Measurements from ENCODE around the gene SLX1B.
"Not testable (repeated sequence)": the region's sequence is repeated elsewhere in the genome, so short reads cannot be mapped to it uniquely, and the experiment has no call there.

SLX1B gene

DNA sequence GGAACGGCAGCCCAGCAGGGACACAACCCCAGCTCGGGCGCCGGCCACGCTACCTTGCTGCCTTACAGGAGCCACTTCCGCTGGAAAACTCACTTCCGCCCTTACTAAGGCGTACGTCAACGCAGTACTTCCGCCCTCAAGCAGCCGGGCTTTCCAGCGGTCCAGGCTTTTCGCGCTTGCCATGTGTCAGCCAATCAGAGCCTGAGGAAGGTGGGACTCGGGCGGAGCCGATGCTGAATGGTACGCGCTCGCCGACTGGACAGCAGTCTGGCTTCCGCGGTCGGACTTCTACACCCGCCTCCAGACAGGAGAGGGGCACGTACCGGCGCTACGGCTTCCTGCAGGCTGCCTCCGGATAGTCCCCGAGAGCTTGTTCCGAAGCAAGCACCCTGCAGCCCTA, at the start of gene SLX1B, which contains the start of gene BOLA2:
Gene SLX1B (plus strand): TSS at position 265 of the 400 bp plus-strand sequence.
Gene BOLA2 (minus strand): TSS at position 83 of the 400 bp plus-strand sequence. CDS start 98 bp downstream, outside the sequence.
- not testable (repeated sequence) for DNase-seq (ENCODE audit: low spot score); H3K27ac ChIP-seq; H3K4me3 ChIP-seq

DNA sequence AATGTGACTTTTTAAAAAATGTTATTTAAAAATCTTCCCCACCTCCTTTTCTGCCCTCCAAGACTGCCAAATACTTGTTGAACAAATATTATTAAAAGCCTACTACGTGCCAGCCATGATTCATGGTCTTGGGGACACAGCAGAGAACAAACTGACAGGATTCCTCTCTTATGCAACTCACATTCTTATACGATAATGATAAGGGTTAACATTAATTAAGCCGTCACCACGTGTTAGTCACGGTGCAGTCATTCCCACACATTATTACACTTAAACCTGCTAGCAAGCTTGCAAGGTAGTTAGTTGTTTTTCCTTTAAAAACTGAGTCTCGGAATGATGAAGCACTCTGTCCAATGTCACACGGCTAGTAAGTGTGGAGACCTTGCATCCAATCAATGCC, 49.1 kb upstream of the SLX1B start:
- DNase-seq (ENCODE audit: low spot score); H3K27ac ChIP-seq: not testable (repeated sequence)

DNA sequence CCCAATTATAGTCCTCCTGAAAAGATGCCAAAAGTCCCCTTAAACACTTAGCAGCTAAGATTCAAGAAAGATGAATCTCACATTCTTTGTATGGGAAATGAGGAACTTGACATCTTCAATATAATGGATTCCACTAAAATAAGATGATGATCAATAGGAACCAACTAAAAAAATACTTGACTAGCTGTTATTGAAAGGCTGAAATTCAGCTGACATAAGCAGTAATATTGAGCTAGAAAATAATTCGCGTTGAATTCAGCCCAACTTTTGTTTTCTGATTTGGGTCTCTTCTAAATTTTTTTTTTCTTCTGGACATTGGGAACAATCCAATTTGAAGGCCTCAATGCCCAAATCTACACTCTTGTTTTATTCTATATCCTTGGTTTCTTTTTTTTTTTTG, 30.7 kb upstream of the SLX1B start:
- not testable (repeated sequence) for DNase-seq (ENCODE audit: low spot score); H3K4me3 ChIP-seq; H3K27ac ChIP-seq

More for the DNA sequence above, 49.1 kb upstream of the SLX1B start:
- not testable (repeated sequence) for H3K4me3 ChIP-seq

DNA sequence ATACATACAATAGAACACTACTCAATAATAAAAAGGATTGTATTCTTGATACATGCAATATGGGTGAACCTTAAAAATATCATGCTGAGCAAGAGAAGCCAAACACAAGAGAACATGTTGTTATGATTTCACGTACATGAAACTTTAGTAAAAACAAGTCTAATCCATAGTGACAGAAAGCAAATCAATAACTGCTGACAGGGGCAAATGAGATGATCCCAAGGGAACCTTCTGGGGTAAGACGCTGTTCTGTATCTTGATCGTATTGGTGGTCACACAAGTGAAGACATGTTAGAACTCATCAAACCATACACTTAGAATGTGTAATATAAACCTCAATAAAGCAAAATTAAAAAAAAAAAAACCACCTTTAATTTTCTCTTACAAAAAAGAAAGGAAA, 28.9 kb upstream of the SLX1B start:
- not testable (repeated sequence) for DNase-seq (ENCODE audit: low spot score); H3K27ac ChIP-seq; H3K4me3 ChIP-seq

DNA sequence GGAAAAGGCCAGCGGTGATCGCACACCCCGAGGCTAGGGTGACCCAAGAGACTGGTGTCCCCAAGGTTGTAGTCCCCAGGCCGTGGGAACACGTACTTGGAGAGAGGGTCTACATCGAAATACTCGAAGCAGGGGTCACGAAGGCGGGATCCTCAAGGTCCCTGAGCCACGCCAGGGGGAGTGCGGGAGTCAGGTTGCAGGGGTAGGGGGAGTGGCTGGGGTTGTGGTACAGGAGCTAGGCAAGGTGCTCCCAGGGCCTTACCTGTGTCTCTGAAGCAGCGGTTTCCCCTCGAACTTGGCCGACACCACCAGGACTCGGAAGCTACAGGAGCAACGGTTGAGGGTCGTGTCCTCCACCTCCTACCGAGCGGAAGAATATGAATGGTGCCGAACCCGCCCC, 579 bp upstream of the SLX1B start:
- not testable (repeated sequence) for H3K27ac ChIP-seq; H3K4me3 ChIP-seq; DNase-seq (ENCODE audit: low spot score)

DNA sequence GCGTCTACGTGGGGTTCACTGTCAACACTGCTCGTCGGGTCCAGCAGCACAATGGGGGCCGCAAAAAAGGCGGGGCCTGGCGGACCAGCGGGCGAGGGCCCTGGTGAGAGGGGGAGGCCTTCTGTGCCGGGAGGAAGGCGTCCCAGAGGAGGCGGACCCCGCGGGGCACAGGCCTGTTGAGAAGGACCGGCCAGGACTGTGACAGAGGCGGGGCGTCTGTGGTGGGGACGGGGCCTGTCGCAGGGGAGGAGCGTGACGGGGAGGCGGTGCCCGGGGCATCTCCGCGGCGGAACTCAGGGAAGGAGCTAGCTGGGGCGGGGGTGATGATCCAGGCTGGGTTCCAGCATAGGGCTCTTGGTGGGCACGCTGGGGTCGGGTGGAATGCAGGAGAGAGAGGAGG, 495 bp downstream of the SLX1B start:
- not testable (repeated sequence) for H3K27ac ChIP-seq; DNase-seq (ENCODE audit: low spot score); H3K4me3 ChIP-seq

DNA sequence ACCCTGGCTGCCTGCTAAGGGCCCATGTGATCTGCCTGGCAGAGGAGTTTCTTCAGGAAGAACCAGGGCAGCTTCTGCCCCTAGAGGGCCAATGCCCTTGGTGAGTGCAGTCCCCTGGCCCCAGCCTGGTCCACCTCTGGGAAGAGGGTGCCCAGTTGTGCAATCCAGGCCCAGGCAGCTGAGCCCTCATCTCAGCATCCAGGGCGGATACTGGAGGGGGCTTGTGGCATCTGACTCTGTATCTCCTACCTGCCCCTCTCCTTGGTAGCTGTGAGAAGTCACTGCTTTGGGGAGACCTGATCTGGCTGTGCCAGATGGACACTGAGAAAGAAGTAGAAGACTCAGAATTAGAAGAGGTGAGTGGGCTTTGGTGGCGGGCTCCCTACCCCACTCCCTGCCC, 3.3 kb downstream of the SLX1B start:
- not testable (repeated sequence) for H3K27ac ChIP-seq; H3K4me3 ChIP-seq; DNase-seq (ENCODE audit: low spot score)

DNA sequence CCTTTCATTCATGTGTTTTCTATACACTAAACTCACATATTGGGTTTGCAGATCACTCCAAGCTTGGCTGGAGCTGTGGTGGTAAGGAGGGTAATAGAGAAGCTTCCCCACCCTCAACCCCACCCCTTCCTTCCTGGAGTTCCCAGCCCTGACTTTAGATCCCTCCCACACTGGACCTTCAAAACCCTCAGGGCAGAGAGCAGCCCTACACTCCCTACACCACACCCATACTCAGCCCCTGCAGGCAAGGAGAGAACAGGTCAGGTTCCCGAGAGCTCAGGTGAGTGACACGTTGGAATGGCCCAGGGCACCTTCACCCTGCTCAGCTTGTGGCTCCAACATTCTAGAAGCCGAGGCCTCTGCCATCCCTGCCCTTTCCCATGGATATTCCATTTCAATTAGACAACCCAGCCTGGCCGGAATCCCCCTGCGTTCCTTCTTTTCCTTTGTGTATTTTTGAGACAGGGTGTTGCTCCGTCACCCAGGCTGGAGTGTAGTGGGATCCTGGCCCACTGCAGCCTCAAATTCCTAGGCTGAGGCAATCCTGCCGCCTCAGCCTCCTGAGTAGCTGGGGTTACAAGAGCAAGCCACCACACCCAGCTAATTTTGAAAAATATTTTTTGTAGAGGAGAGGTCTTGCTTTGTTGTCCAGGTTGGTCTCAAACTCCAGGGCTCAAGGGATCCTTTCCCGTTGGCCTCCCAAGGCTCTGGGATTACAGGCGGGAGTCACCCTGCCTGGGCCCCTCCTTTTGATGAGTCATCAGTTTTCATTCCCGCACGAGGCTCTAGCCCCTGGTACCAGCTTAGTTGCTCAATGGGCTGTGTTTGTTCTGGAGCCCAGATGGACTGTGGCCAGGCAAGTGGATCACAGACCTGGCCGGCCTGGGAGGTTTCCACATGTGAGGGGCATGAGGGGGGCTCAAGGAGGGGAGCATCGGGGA, 5.6 kb downstream of the SLX1B start, which contains the start of gene SULT1A4:
Gene SULT1A4 (plus strand): TSS at position 208 of the 941 bp plus-strand sequence. CDS start 1,473 bp downstream, outside the sequence.
- not testable (repeated sequence) for DNase-seq (ENCODE audit: low spot score); H3K4me3 ChIP-seq; H3K27ac ChIP-seq

DNA sequence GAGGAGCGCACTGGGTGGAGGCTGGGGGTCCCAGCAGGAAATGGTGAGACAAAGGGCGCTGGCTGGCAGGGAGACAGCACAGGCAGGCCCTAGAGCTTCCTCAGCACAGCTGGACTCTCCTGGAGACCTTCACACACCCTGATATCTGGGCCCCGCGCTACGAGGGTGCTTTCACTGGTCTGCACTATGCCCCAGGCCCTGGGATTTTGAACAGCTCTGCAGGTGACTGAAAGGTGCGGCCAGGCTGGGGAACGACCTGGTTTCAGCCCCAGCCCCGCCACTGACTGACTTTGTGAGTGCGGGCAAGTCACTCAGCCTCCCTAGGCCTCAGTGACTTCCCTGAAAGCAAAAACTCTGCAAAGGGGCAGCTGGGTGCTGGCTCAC, 6.3 kb downstream of the SLX1B start:
- DNase-seq (ENCODE audit: low spot score); H3K4me3 ChIP-seq; H3K27ac ChIP-seq: not testable (repeated sequence)

DNA sequence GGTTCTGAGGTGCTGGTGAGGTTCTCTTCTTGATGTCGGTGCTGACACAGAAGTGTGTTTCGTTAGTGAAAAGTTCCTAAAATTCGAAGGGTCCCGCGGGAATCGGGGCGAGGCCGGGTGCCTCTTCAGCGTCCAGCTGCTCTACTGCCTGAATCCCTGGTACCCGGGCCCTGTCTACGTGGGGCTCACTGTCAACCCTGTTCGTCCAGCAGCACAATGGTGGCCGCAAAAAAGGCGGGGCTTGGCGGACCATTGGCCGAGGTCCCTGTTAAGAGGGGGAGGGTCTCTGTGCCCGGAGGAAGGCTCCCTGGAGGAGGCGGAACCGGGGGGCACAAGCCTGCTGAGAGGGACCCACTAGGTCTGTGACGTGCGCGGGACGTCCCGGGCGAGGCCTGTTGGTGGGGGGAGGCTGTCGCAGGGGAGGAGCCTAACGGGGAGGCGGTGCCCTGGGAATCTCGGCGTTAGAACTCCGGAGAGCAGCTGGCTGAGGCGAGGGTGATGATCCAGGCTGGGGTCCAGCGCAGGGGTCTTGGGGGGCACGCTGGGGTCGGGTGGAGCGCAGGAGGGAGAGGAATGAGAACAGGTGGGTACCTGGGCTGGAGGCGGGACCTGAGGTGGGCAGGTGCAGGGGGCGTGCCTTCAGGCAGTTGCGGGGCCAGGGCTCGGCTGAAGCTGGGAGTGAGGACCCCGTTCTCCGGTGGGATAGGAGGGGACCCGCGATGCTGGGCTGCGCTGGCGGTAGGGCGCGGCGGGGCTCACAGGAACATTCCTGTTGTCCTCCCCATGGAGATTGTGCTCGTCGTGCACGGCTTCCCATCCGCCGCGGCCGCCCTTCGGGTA, 11.9 kb downstream of the SLX1B start:
- H3K27ac ChIP-seq: not testable (repeated sequence)

DNA sequence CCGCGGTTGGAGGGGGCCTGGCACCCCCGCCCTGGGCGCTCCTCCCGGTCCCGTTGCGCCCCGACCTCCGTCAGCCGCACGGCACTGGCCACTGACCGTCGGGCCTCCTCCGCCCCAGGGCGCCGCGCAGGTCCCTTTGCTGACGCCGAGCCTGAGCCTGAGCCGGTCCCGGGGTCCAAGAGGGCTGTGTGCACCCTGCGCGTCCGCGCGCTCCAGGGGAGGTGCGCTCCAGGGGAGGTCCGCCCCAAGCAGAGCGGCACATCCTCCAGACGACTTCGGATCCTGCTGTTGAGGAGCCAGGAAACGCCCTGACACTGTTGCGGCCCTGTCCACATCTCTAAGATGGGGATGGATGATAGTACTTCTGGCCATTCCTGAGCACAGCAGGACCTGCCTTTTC, 12.6 kb downstream of the SLX1B start:
- DNase-seq (ENCODE audit: low spot score); H3K27ac ChIP-seq; H3K4me3 ChIP-seq: not testable (repeated sequence)

More for the DNA sequence above, 11.9 kb downstream of the SLX1B start:
- H3K4me3 ChIP-seq; DNase-seq (ENCODE audit: low spot score): not testable (repeated sequence)

DNA sequence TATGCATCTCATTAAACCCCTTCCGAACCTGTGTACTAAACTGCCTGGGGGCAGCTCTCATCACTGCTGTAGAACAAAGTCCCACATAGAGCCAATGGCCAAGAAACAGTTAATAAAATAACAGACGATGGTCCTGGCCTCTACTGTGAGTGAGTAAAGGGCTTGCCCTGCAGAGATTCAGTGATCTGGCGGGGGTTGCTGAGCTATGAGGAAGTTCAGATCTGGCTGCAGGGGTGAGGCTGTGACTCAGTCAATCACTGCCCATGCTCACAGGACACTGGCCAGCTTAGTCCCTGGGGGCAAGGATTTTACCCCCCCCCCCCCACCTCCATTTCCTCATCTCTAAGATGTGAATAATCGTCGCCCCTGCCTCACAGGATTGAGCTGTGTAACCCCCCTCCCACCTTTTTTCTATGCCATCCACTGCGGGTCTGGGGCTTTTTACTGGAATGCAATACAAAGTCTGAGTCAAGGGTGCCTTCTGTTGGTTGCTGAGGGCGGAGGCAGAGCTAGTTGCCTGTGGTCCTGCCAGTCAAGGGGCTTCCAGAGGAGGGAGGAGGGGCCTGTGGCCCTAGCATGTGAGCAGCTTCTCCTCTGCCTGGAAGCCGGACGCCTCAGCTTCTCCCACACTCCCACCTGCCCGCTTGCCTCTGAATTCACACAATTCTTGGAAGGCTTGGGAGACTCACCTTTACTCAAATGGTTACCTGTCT, 13.5 kb downstream of the SLX1B start:
- not testable (repeated sequence) for H3K27ac ChIP-seq; DNase-seq (ENCODE audit: low spot score); H3K4me3 ChIP-seq

DNA sequence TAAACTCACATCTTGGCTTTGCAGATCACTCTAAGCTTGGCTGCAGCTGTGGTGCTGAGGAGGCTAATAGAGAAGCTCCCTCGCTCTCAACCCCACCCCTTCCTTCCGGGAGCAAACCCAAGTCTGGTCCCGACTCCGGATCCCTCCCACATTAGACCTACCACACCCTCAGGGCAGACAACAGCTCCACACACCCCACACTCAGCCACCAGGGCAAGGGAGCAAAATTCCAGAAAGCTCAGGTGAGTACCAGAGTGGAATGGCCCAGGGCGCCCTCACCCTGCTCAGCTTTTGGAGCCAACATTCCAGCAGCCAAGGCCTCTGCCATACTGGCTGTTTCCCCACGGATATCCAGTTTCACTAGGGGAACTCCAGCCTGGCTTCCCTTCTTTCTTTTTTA, 15.3 kb downstream of the SLX1B start:
- peak overlapping the region; percentile 47 for H3K4me3 ChIP-seq
- peak overlapping the region in 1 of 2 donors; percentile 79 for H3K27ac ChIP-seq
- DNase-seq (ENCODE audit: low spot score): not testable (repeated sequence)

DNA sequence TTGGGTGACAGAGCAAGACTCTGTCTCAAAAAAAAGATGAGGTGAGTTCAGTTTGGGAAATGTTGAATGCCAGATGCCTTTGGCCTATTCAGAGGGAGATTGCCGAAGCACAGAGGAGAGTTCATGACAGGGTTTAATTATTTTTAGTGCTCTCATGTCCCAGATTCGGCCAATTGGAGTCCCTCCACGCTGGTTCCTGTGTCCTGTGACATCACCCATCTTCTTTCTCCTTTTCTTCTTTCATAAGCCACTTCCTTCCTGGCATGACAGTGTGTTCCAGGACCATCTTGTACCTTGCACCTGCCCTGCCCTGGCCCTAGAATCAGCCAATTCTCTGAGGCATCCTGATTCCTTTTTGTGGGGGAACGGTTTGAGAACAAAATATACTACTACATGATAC, 17.7 kb downstream of the SLX1B start:
- not testable (repeated sequence) for H3K27ac ChIP-seq; DNase-seq (ENCODE audit: low spot score); H3K4me3 ChIP-seq

DNA sequence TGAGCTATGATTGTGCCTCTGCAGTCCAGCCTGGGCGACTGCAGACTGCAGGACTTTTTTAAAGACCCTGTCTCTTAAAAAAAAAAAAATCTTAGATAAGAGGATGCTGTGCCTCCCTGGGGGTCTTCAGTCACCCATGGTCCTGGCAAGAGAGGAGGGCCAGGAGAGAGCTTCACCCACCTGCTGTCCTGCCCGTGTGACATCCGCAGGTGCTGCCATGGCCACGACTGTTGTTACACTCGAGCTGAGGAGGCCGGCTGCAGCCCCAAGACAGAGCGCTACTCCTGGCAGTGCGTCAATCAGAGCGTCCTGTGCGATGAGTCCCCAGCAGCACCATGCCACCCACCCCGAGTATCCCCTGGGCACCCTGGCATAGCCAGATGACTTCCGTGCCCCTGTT, 27.9 kb downstream of the SLX1B start:
- not testable (repeated sequence) for H3K27ac ChIP-seq; DNase-seq (ENCODE audit: low spot score); H3K4me3 ChIP-seq

DNA sequence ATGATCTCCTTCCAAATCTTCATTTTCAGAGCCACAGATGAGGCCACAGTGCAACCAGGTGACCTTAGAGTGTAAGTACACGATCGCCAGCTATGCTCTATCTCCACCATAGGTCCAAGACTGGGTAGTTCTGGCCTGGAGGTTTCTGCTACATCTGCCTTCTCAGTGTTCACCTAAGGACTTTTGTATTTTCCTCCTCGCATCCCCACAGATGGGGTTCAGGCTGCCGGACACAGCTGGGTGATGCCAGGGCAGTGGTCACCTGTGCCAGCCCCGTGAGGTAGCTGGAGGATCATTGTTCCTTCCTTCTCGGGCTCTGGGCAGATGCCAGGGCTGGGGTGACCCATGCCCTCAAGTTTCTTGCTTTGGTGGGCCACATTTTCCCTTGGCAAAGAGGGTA, 52.0 kb downstream of the SLX1B start, which contains the start of gene NPIPB12:
Gene NPIPB12 (minus strand): TSS at position 101 of the 400 bp plus-strand sequence.
- H3K4me3 ChIP-seq; DNase-seq (ENCODE audit: low spot score); H3K27ac ChIP-seq: not testable (repeated sequence)

All from coronary artery (tissue), 2 donors.